HepG2 (cell line): ENCODE results near the gene RFTN1. TPM values are rescaled to one million over a fixed set of nuclear protein-coding genes. Genes with fewer than 3 reads are reported as not detected.

ENCODE experiments used
- ATAC-seq: fragments of 200-7000 bp; cut with Tn5 transposase; 3 replicates; pipeline ENCODE4 v1.9.1; 2020; ENCODE audit warnings: mild to moderate bottlenecking, moderate library complexity
- BruUV-seq: library from RNA; stranded (reverse); fragments of 400-500 nt; replicated peaks from 2 replicates; lab custom pipeline; 2021; lab: Mats Ljungman, UMichigan
- CTCF ChIA-PET: fragments of 300-600 bp; formaldehyde crosslinking; extraction: SDS; loops from one replicate; lab custom pipeline; 2021; ENCODE audit warnings: low total read pairs, inconsistent platforms, low intra/inter-chr PET ratio; lab: Yijun Ruan, JAX
- POLR2A ChIA-PET: fragments of 350-600 bp; sonication (Branson Sonifier 250); formaldehyde crosslinking; loops from one replicate; lab custom pipeline; 2020; ENCODE audit warnings: antibody characterized with exemption, inconsistent platforms; lab: Yijun Ruan, JAX
- DNase-seq: peaks from one replicate; pipeline ENCODE4 v3.0.0-alpha.2; 2015; ENCODE audit warnings: low spot score
- FAIRE-seq: peaks from 3 replicates; lab custom pipeline; 2011; peaks lifted over from hg19 to GRCh38; lab: Jason Lieb, UNC
- H2AFZ ChIP-seq: one replicate; pipeline ENCODE4 v1.6.1; 2011; ENCODE audit warnings: low read length, inconsistent platforms
- H3K27ac ChIP-seq: fragments of 300-600 bp; 3 replicates; pipeline ENCODE4 v1.8.0; 2011; ENCODE audit warnings: mixed run types, mild to moderate bottlenecking, mixed read lengths, low read length, inconsistent platforms; ENCODE audit not compliant: insufficient read depth; ENCODE audit errors: extremely low read length
- H3K27me3 ChIP-seq, 2 experiments: fragments of 200-600 bp in 1 of 2; 2 replicates in 1 of 2; 3 replicates in 1 of 2; pipeline versions ENCODE4 v1.6.0 to v1.8.0; 2011; ENCODE audit warnings: low read length in 2 of 2, mild to moderate bottlenecking in 2 of 2, moderate library complexity in 2 of 2, inconsistent platforms in 1 of 2; ENCODE audit not compliant: insufficient read depth in 2 of 2, control insufficient read depth in 1 of 2
- H3K36me3 ChIP-seq, 2 experiments: fragments of 200-600 bp in 1 of 2; replicated peaks in 1 of 2; 2 replicates in 1 of 2; 3 replicates in 1 of 2; pipeline versions ENCODE4 v1.5.1 to v1.8.0; 2011; ENCODE audit warnings: low read length in 2 of 2, inconsistent platforms in 1 of 2; ENCODE audit not compliant: insufficient read depth in 2 of 2, control insufficient read depth in 1 of 2
- H3K4me1 ChIP-seq: 2 replicates; pipeline ENCODE4 v1.5.1; 2012; ENCODE audit warnings: low read length, inconsistent platforms; ENCODE audit not compliant: insufficient read depth
- H3K4me2 ChIP-seq: 2 replicates; pipeline ENCODE4 v1.6.0; 2011; ENCODE audit warnings: low read depth, low read length, inconsistent platforms
- H3K4me3 ChIP-seq, 3 experiments: fragments of 200-600 bp in 1 of 3; sonication (generic), shearing (Covaris generic) in 1 of 3; replicated peaks in 1 of 3; 2 replicates each; pipeline ENCODE4 v1.5.1; 2011 to 2016; ENCODE audit warnings: low read length in 3 of 3, inconsistent platforms in 2 of 3, low read depth in 2 of 3, mild to moderate bottlenecking in 2 of 3, control low read depth in 1 of 3, mixed read lengths in 1 of 3; ENCODE audit not compliant: insufficient read depth in 1 of 3
- H3K79me2 ChIP-seq: one replicate; pipeline ENCODE4 v1.6.1; 2011; ENCODE audit warnings: low read length, inconsistent platforms; ENCODE audit not compliant: insufficient read depth
- H3K9ac ChIP-seq: 2 replicates; pipeline ENCODE4 v1.6.0; 2011; ENCODE audit warnings: mild to moderate bottlenecking, low read depth, low read length, inconsistent platforms; ENCODE audit not compliant: insufficient read depth
- H3K9me3 ChIP-seq: 2 replicates; pipeline ENCODE4 v1.5.1; 2012; ENCODE audit warnings: mild to moderate bottlenecking, low read length
- H4K20me1 ChIP-seq: 2 replicates; pipeline ENCODE4 v1.6.0; 2011; ENCODE audit warnings: inconsistent platforms, mild to moderate bottlenecking, low read length, moderate library complexity; ENCODE audit not compliant: insufficient read depth
- ARID2 ChIP-seq: sonication (generic); formaldehyde crosslinking; IDR thresholded peaks from 2 replicates; pipeline ENCODE4 v1.8.1; 2022; ENCODE audit warnings: mild to moderate bottlenecking, missing genetic modification reagents, borderline replicate concordance
- PCBP2 ChIP-seq: fragments of 200-400 bp; formaldehyde crosslinking; optimal IDR thresholded peaks from 2 replicates; pipeline ENCODE3; 2018; ENCODE audit warnings: low read length, low read depth; ENCODE audit not compliant: poor library complexity, severe bottlenecking
- SRSF1 ChIP-seq: fragments of 200-400 bp; formaldehyde crosslinking; optimal IDR thresholded peaks from 2 replicates; pipeline ENCODE3; 2017; ENCODE audit warnings: mild to moderate bottlenecking, low read depth, low read length, moderate library complexity
- U2AF2 ChIP-seq: fragments of 200-400 bp; formaldehyde crosslinking; IDR thresholded peaks from 2 replicates; pipeline ENCODE4 v1.6.1; 2017; ENCODE audit warnings: low read depth, mild to moderate bottlenecking, low read length
- YEATS4 ChIP-seq: sonication (generic); formaldehyde crosslinking; IDR thresholded peaks from 2 replicates; pipeline ENCODE4 v1.4.0; 2020; ENCODE audit warnings: missing genetic modification reagents, borderline replicate concordance
- ZNF207 ChIP-seq: fragments of 450-650 bp; IDR thresholded peaks from 2 replicates; pipeline ENCODE4 v1.6.1; 2016; ENCODE audit warnings: antibody characterized with exemption, borderline replicate concordance
- ZNF543 ChIP-seq: sonication (generic); formaldehyde crosslinking; IDR thresholded peaks from 2 replicates; pipeline ENCODE4 v1.4.0; 2020; ENCODE audit warnings: mild to moderate bottlenecking, missing genetic modification reagents
- ZNF878 ChIP-seq: sonication (generic); formaldehyde crosslinking; IDR thresholded peaks from 2 replicates; pipeline ENCODE4 v1.8.1; 2023; ENCODE audit warnings: mild to moderate bottlenecking, missing genetic modification reagents, moderate library complexity
- WGBS: methylation state at CpG from one replicate; pipeline ENCODE4 v1.1.6; 2017; ENCODE audit warnings: low lambda C conversion rate; 5-methylcytosine and 5-hydroxymethylcytosine counted together
- in situ Hi-C: cut with HindIII; loops from 2 replicates; pipeline ENCODE4 v1.10.0; 2017; ENCODE audit warnings: low pct_unique_long_range_greater_than_20kb; ENCODE audit not compliant: extremely low pct_ligation_motif_present
- intact Hi-C: fragments of 100-400 bp; cut with micrococcal nuclease; formaldehyde crosslinking; loops from one replicate; pipeline ENCODE4 v1.10.0; 2022; ENCODE audit not compliant: unreplicated experiment
- polyA plus RNA-seq, 8 experiments: library from polyadenylated mRNA; depleted of rRNA in 3 of 8; stranded (reverse) in 7 of 8; unstranded in 1 of 8; fragments of >200 nt; fragmentation: Illumina TruSeq in 4 of 8; extraction: Trizol in 4 of 8; gene quantifications; 2 replicates each; pipeline versions ENCODE4 v1.2.1 to v1.2.3, GENCODE V29; 2011 to 2016; ENCODE audit warnings: low read depth in 4 of 8, missing spikeins in 1 of 8, mixed read lengths in 1 of 8; ENCODE audit not compliant: insufficient read depth in 1 of 8
- total RNA-seq, 5 experiments: library from RNA; depleted of rRNA; stranded (reverse); fragments of >200 nt; fragmentation: Illumina TruSeq; extraction: Trizol; gene quantifications; 2 replicates each; pipeline ENCODE4 v1.2.3, GENCODE V29; 2016; ENCODE audit warnings: low read depth in 1 of 5
- TF ChIP-seq, protein P1 (sequence below): sonication (generic); formaldehyde crosslinking; IDR thresholded peaks from 2 replicates; pipeline ENCODE4 v1.5.1; 2020; ENCODE audit warnings: mild to moderate bottlenecking, moderate library complexity, missing genetic modification reagents
- TF ChIP-seq, protein P2 (sequence below), 2 experiments: fragments of 450-650 bp in 1 of 2; sonication (generic) in 1 of 2; formaldehyde crosslinking; IDR thresholded peaks; 2 replicates each; pipeline versions ENCODE4 v1.5.0 to v1.8.0; 2020 to 2022; ENCODE audit warnings: mild to moderate bottlenecking in 1 of 2, missing genetic modification reagents in 1 of 2

The RFTN1 gene
- total and polyA plus RNA-seq, 2 of the 13 experiments (the other 11 are each of a cell fraction or from before 2014, with no cell fraction given) = not detected

DNA sequence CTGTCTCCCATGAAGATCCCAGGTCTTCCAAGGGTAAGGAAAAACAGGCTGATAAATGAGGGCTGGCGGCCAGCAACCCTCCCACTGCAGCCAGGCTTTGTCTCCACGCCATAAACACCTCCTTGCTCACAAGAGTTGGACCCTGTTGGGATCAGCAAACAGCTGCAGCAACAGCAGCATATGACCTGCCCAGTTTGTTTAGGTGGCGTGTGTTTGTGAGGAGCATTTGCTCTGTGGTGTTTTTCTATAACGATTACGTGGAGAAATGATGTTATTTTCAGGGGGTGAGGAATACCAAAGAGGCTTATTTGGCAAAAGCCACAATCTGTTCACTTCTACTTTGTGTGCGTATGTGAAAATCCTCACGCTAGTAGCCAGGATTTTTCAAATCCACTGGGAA lies 58.5 kb downstream of the RFTN1 start:
- Histone ChIP-seq H3K27me3 (peaks cover 0 to 17% of the 10 kb centered on the region in 2 experiments; a peak in 2 of 5 replicates), H3K4me1 (no peaks in the 10 kb centered on the region), H4K20me1 (no peaks in the 10 kb centered on the region), H3K9ac (no peak overlapping the region), H3K27ac (no peak overlapping the region), H3K36me3 (no peaks in the 10 kb centered on the region), H3K79me2 (no peaks in the 10 kb centered on the region), H3K4me3 (no peak overlapping the region), H3K4me2 (no peak overlapping the region), H2AFZ (no peak overlapping the region), H3K9me3 (no peaks in the 10 kb centered on the region)
- BruUV-seq = no TSS peak
- TF ChIP-seq ARID2 (CRISPR knock-in tag) = no peak
- no peak for TF ChIP-seq SRSF1
- TF ChIP-seq, protein P1, sequence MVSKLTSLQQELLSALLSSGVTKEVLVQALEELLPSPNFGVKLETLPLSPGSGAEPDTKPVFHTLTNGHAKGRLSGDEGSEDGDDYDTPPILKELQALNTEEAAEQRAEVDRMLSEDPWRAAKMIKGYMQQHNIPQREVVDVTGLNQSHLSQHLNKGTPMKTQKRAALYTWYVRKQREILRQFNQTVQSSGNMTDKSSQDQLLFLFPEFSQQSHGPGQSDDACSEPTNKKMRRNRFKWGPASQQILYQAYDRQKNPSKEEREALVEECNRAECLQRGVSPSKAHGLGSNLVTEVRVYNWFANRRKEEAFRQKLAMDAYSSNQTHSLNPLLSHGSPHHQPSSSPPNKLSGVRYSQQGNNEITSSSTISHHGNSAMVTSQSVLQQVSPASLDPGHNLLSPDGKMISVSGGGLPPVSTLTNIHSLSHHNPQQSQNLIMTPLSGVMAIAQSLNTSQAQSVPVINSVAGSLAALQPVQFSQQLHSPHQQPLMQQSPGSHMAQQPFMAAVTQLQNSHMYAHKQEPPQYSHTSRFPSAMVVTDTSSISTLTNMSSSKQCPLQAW (CRISPR knock-in tag) = no peak
- TF ChIP-seq ZNF543 = no peak
- TF ChIP-seq, protein P2, sequence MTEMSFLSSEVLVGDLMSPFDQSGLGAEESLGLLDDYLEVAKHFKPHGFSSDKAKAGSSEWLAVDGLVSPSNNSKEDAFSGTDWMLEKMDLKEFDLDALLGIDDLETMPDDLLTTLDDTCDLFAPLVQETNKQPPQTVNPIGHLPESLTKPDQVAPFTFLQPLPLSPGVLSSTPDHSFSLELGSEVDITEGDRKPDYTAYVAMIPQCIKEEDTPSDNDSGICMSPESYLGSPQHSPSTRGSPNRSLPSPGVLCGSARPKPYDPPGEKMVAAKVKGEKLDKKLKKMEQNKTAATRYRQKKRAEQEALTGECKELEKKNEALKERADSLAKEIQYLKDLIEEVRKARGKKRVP (CRISPR knock-in tag; IDR thresholded peaks at IDR 0.05) = no peak
- TF ChIP-seq ZNF207 = no peak
- TF ChIP-seq YEATS4 (CRISPR knock-in tag) = no peak
- TF ChIP-seq ZNF878 = no peak
- TF ChIP-seq U2AF2 = no peak
- no peak for TF ChIP-seq PCBP2
- ChIA-PET POLR2A (no interaction called here), CTCF (no interaction called here)
- FAIRE-seq (no peak), DNase-seq (no peak), ATAC-seq (no peak)
- in situ Hi-C loops = no loop called here
- 23% methylated on average over 7 of the region's 7 CpGs for WGBS
- intact Hi-C loops = no loop called here
